GM21390 (cell line): ENCODE data around the gene SMARCB1.

Experiments used
- ATAC-seq: cut with Tn5 transposase; IDR thresholded peaks from one replicate; pipeline ENCODE4 v1.9.1; 2021; ENCODE audit not compliant: unreplicated experiment

SMARCB1 gene

DNA sequence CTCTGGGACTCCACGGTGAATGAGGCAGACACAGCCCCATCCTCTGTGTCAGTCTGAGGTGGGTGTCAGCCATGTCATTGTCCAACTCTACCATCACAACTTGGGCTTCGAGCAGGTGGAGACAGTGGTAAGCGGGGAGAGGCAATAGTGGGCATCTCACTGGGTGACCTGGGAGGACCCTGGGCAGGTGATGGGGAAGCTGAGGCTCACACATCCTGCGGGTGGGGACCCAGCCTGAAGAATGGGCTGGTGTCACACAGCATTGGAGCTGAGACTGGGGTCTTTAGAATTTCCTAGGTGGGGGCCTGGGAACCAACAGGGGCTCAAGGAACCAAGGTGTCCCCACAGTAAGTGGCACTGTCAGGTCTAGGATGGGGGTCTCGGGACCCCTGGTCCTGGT lies 7.0 kb upstream of the SMARCB1 start:
- no peak for ATAC-seq

- ATAC-seq: no peak
These were observed 6.5 kb upstream of the SMARCB1 start for GRCh38 chr22:23780146-23780748.

DNA sequence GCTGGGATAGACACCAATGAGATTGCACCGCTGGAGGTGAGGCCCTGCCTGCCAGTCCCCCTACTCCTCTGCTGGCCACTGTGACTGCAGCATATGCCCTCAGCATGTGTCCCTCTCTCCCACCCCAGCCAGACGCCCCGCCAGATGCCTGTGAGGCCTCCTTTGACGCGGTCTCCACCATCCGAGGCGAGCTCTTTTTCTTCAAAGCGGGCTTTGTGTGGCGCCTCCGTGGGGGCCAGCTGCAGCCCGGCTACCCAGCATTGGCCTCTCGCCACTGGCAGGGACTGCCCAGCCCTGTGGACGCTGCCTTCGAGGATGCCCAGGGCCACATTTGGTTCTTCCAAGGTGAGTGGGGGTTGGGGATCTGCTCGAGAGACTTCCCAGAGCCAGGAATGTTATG lies 5.7 kb upstream of the SMARCB1 start:
- ATAC-seq: no peak

DNA sequence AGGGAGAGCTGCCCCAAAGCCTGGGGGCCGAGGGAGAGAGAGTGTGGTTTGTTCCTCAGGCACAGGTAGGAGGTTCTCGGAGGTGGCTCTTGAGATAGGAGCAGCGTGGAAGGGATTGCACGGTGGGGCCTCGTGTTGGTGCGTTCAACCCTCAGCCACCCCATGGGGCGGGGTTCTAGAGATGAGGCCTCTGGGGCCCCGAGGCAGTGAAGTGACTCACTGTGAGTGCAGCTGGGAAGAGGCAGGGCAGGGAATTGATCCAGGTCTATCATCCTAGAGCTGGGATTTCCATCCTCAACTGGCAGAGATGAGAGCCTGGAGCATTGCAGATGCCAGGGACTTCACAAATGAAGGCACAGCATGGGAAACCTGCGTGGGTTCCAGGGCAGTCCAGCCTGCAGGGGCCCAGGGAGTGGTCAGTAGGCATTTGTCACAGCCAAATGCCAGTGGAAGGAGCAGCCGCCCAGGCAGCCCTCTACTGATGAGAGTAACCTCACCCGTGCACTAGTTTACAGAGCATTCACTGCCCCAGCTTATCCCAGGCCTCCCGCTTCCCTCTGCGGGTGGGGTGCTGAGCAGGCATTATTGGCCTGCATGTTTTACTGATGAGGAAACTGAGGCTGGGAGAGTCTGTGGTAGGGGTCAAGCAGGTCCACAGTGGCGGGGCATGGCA lies 5.1 kb upstream of the SMARCB1 start:
- no peak for ATAC-seq

DNA sequence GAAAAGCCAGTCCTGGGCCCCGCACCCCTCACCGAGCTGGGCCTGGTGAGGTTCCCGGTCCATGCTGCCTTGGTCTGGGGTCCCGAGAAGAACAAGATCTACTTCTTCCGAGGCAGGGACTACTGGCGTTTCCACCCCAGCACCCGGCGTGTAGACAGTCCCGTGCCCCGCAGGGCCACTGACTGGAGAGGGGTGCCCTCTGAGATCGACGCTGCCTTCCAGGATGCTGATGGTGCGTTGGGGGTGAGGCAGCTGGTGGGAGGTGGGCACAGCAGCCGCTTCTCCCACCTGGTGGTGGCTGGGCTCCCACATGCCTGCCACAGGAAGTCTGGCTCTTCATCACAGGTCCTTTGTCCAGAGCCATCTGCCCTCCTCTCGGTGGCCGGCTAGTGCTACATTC lies 4.5 kb upstream of the SMARCB1 start:
- ATAC-seq: no peak

- no peak for ATAC-seq
These were observed 4.1 kb upstream of the SMARCB1 start for GRCh38 chr22:23782703-23783102.

DNA sequence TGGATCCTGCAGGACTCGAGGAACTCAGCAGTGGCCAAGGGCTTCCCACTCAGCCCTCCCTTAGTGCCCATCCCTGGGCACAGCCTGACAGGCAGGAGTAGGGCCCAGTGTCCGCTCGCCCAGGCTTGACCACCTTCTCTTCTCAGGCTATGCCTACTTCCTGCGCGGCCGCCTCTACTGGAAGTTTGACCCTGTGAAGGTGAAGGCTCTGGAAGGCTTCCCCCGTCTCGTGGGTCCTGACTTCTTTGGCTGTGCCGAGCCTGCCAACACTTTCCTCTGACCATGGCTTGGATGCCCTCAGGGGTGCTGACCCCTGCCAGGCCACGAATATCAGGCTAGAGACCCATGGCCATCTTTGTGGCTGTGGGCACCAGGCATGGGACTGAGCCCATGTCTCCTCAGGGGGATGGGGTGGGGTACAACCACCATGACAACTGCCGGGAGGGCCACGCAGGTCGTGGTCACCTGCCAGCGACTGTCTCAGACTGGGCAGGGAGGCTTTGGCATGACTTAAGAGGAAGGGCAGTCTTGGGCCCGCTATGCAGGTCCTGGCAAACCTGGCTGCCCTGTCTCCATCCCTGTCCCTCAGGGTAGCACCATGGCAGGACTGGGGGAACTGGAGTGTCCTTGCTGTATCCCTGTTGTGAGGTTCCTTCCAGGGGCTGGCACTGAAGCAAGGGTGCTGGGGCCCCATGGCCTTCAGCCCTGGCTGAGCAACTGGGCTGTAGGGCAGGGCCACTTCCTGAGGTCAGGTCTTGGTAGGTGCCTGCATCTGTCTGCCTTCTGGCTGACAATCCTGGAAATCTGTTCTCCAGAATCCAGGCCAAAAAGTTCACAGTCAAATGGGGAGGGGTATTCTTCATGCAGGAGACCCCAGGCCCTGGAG lies 3.3 kb upstream of the SMARCB1 start:
- ATAC-seq: no peak

DNA sequence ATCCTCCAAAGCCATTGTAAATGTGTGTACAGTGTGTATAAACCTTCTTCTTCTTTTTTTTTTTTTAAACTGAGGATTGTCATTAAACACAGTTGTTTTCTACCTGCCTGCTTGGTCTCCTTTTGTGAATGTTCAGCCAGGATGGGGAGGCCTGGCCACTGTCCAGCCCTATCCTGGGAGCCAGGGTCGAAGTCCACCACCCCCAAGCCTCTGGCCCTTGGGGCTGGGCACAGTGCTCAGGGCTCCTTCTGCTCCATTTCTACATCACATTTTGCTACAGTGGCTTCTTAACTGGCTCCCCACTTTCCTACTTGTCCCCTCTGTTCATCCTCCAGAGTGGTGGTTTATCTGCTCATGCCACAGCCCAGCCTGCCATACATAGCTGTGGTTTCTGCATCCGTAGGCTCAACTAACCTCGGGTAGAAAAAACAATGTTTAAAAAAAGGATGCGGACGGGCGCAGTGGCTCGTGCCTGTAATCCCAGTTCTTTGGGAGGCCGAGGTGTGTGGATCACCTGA lies 2.5 kb upstream of the SMARCB1 start:
- ATAC-seq: no peak

- ATAC-seq: no peak
These were observed 480 bp upstream of the SMARCB1 start for GRCh38 chr22:23786261-23786710.

DNA sequence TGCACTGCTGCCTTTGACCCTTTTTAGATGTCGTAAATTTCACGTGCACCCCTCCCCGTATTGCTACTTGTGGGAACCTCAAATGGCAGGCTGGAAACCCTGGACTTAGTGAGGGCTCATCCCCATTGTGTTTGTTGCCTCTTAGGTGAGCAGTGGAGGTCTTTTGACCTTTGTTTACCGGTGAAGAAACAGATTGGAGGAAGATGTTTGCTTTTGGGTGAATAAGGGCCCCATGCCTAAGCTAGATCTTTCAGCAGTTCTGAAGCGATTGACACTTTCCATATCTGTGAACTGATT lies 782 bp downstream of the SMARCB1 start:
- peak; percentile 15 for ATAC-seq

DNA sequence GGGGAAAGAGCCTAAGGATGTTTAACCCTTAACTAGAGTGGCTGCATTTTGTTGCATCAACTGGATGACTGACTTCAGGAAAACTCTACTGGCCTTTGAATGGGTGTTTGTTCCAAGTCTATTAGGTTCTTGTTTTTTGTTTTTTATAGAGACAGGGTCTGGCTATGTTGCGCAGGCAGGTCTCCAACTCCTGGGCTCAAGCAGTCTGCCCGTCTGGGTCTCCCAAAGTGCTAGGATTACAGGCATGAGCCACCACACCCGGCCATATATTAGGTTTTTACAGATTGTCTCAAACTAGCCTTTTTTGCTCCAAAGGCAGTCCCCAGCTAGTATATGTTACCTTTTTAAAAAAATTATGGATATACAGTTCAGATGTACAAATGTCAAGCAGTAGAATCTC lies 1.1 kb downstream of the SMARCB1 start:
- ATAC-seq: no peak

DNA sequence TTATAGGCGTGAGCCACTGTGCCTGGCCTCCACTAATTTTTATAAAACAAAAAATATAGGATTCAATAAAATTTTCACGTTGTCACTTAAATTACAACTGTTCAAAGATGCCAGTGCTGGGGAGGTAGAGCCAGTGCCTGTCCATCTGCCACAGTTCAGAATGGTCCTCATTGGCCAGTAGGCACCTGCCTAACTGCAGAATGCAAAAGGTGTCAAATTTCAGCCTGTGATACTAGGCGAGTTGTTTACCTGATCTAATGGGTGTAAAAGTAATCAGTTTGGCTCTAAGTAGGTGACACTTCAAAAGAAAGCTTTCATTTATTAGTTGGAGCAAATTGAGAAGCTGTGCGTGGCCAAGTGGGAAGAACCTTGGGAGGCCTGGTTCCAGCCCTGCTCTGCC lies 2.4 kb downstream of the SMARCB1 start:
- no peak for ATAC-seq

DNA sequence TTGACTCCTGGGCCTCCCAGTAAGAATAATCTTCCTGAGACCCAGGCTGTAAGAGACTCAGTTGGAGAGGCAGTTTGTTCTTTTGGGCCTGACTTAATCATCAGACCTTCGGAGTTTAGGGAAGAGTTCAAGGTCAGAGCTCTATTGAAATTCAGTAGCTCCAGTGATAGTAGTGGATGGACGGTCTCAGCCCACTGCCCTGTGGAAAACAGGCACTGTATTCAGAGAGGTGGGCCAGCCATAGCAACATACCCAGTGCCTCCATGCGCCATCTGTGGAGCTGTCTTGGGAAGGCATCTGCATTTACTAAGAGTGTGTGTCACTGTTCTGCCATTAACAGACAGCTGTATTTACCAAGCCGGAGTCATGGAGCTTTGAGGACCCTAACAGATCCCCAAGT lies 2.9 kb downstream of the SMARCB1 start:
- ATAC-seq: no peak

- no peak for ATAC-seq
These were observed 4.3 kb downstream of the SMARCB1 start for GRCh38 chr22:23790819-23791737.

- ATAC-seq: no peak
These were observed 5.2 kb downstream of the SMARCB1 start for GRCh38 chr22:23791738-23792645.

DNA sequence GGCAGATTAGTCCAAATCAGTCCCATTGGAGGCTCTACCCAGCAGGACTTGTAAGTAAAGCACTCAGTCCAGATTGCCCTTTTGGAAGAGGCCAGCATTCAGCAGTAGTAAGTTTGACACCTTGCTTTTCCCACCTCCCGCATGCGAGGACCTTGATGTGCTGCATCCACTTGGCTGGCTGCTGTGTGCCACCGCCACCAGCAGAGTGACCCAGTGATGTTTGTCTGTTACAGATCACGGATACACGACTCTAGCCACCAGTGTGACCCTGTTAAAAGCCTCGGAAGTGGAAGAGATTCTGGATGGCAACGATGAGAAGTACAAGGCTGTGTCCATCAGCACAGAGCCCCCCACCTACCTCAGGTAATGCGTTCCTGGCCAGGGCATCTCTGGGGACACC lies 6.6 kb downstream of the SMARCB1 start:
- ATAC-seq: no peak

DNA sequence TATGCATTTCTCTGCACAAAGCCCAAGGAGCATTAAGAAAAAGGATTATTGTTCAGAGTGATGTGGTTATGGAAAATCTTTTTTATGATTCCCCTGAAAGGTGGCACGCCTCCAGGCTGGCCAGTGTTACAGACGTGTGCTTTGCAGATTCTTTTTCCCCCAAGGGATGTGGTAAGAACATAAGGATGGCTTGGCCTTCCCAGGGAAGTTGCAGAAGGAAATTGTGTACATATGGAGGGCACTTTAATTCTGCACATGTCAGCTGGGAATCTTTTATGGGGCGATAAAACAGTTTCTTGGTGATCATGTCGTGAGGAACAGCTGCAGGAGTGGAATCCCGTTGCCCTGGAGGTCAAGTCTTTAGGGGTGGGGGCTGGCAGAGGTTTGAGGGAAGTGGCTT lies 9.7 kb downstream of the SMARCB1 start:
- no peak for ATAC-seq

DNA sequence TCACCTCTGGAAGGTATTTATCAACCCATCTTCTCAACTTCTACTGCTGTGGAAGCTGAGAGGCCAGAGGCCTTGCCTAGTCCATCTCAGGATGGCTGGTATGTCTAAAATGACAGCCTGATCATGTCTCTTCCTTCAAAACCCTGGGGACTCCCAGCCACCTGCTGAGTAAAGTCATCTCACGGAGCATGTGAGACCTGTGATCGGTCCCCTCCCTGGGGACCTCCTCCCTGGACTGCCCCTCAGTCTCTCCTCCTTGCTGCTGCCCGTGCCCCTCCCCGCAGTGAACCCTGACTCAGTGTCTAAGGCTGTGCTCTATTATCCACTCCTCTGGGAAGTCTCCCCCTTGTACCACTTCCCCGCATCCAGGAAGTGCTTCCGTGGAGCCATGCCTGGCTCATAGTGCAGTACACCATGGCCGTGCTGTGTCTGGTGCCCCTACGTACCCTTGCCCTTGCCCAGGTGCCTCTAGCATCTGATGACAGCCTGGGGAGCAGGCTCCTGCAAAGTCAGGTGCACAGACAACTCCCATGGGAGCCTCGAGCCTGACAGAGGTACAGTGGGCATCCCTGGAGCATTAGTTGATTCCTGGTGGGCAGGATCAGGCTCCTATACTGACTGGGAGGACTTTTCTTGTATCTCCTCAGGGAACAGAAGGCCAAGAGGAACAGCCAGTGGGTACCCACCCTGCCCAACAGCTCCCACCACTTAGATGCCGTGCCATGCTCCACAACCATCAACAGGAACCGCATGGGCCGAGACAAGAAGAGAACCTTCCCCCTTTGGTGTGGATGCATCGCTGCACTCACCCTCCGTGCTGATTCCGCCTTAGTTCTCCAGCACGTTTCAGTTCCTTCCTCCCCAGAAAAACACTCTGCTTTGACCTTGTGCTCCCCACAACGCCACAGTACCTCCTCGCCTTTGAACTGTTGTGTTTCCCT lies 13.8 kb downstream of the SMARCB1 start:
- peak; percentile 55 for ATAC-seq
